HG02884 (cell line): Measurements from ENCODE around the gene PRIMA1.

ENCODE experiments used
- ATAC-seq: cut with Tn5 transposase; IDR thresholded peaks from one replicate; pipeline ENCODE4 v1.9.1; 2021; ENCODE audit warnings: mild to moderate bottlenecking, moderate library complexity; ENCODE audit not compliant: unreplicated experiment

Gene PRIMA1

GRCh38 chr14:93759719-93760307 lies 28.5 kb downstream of the PRIMA1 start:
- no peak for ATAC-seq

- no peak for ATAC-seq
Observed at GRCh38 chr14:93757206-93757605, 31.1 kb downstream of the PRIMA1 start.

- ATAC-seq = no peak
Observed at GRCh38 chr14:93753647-93754046, 34.6 kb downstream of the PRIMA1 start.

GRCh38 chr14:93752980-93753561 lies 35.2 kb downstream of the PRIMA1 start:
- no peak for ATAC-seq

GRCh38 chr14:93751946-93752655 lies 36.2 kb downstream of the PRIMA1 start:
- no peak for ATAC-seq

GRCh38 chr14:93749076-93749420 lies 39.2 kb downstream of the PRIMA1 start:
- no peak for ATAC-seq

- ATAC-seq = no peak
Observed at GRCh38 chr14:93748208-93749075, 39.8 kb downstream of the PRIMA1 start.

- no peak for ATAC-seq
Observed at GRCh38 chr14:93747560-93747959, 40.7 kb downstream of the PRIMA1 start.

GRCh38 chr14:93747102-93747501 lies 41.2 kb downstream of the PRIMA1 start:
- no peak for ATAC-seq

GRCh38 chr14:93745603-93746273 lies 42.5 kb downstream of the PRIMA1 start:
- no peak for ATAC-seq

- ATAC-seq = no peak
Observed at GRCh38 chr14:93744876-93745275, 43.4 kb downstream of the PRIMA1 start.

- ATAC-seq = no peak
Observed at GRCh38 chr14:93744176-93744575, 44.1 kb downstream of the PRIMA1 start.

- no peak for ATAC-seq
Observed at GRCh38 chr14:93743270-93744060, 44.8 kb downstream of the PRIMA1 start.

- ATAC-seq = no peak
Observed at GRCh38 chr14:93742761-93743160, 45.5 kb downstream of the PRIMA1 start.

GRCh38 chr14:93741556-93742230 lies 46.6 kb downstream of the PRIMA1 start:
- no peak for ATAC-seq

- no peak for ATAC-seq
Observed at GRCh38 chr14:93737634-93738033, 50.7 kb downstream of the PRIMA1 start.

- ATAC-seq = no peak
Observed at GRCh38 chr14:93736378-93737014, 51.8 kb downstream of the PRIMA1 start.

- ATAC-seq = no peak
Observed at GRCh38 chr14:93735206-93735605, 53.1 kb downstream of the PRIMA1 start.
